ENCODE data around the gene FAM187B.

GRCh38 chr19:35276706-35277281 lies 48.3 kb upstream of the FAM187B start:
- TF ChIP-seq EZH2 (IDR thresholded peaks at IDR 0.05; ENCODE audit: borderline replicate concordance, low read length), result no peak
- TF ChIP-seq, protein P1, sequence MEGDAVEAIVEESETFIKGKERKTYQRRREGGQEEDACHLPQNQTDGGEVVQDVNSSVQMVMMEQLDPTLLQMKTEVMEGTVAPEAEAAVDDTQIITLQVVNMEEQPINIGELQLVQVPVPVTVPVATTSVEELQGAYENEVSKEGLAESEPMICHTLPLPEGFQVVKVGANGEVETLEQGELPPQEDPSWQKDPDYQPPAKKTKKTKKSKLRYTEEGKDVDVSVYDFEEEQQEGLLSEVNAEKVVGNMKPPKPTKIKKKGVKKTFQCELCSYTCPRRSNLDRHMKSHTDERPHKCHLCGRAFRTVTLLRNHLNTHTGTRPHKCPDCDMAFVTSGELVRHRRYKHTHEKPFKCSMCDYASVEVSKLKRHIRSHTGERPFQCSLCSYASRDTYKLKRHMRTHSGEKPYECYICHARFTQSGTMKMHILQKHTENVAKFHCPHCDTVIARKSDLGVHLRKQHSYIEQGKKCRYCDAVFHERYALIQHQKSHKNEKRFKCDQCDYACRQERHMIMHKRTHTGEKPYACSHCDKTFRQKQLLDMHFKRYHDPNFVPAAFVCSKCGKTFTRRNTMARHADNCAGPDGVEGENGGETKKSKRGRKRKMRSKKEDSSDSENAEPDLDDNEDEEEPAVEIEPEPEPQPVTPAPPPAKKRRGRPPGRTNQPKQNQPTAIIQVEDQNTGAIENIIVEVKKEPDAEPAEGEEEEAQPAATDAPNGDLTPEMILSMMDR (conservative IDR thresholded peaks at IDR 0.05 in 1 of 2, IDR thresholded peaks at IDR 0.05 in 1 of 2; ENCODE audit: extremely low read depth in 1 of 2, insufficient read depth in 1 of 2, low read depth in 1 of 2, low read length in 2 of 2), result no peak

Measured in mammary epithelial cell (primary cell).